HepG2 (cell line): ENCODE measurements around the gene LZTS2. TPM values are rescaled to one million over a fixed set of nuclear protein-coding genes. Genes with fewer than 3 reads are reported as not detected.
A peak's percentile ranks its signal among the peaks of the same experiment; 100 is the strongest.

Experiments used
- ADNP ChIP-seq: sonication (generic); formaldehyde crosslinking; IDR thresholded peaks from 2 replicates; pipeline ENCODE4 v1.4.0; 2020; ENCODE audit warnings: missing genetic modification reagents
- ARID2 ChIP-seq: sonication (generic); formaldehyde crosslinking; IDR thresholded peaks from 2 replicates; pipeline ENCODE4 v1.8.1; 2022; ENCODE audit warnings: mild to moderate bottlenecking, missing genetic modification reagents, borderline replicate concordance
- GABPA ChIP-seq, 2 experiments: IDR thresholded peaks; 2 replicates each; pipeline ENCODE4 v1.6.1; 2011 to 2016; ENCODE audit warnings: low read depth in 2 of 2, low read length in 1 of 2, missing biosample characterization in 1 of 2, missing genetic modification characterization in 1 of 2
- HMGXB3 ChIP-seq: sonication (generic); formaldehyde crosslinking; IDR thresholded peaks from 2 replicates; pipeline ENCODE4 v1.4.0; 2020; ENCODE audit warnings: missing genetic modification reagents, borderline replicate concordance
- HNRNPK ChIP-seq: fragments of 200-400 bp; formaldehyde crosslinking; IDR thresholded peaks from 2 replicates; pipeline ENCODE4 v1.6.1; 2018; ENCODE audit warnings: low read length, low read depth, moderate library complexity, mild to moderate bottlenecking; ENCODE audit not compliant: poor library complexity, severe bottlenecking
- JUNB ChIP-seq: sonication (generic); formaldehyde crosslinking; IDR thresholded peaks from 2 replicates; pipeline ENCODE4 v1.8.0; 2022; ENCODE audit warnings: missing genetic modification reagents, mild to moderate bottlenecking, borderline replicate concordance
- KAT7 ChIP-seq: IDR thresholded peaks from 2 replicates; pipeline ENCODE4 v1.6.1; 2018; ENCODE audit warnings: borderline replicate concordance, missing compliant biosample characterization
- NR3C1 ChIP-seq: sonication (generic); formaldehyde crosslinking; IDR thresholded peaks from 2 replicates; pipeline ENCODE4 v1.4.0; 2020; ENCODE audit warnings: missing genetic modification reagents
- PHF21A ChIP-seq: sonication (generic); formaldehyde crosslinking; IDR thresholded peaks from 2 replicates; pipeline ENCODE4 v1.5.0; 2020; ENCODE audit warnings: mild to moderate bottlenecking, missing genetic modification reagents
- RBM22 ChIP-seq: fragments of 200-400 bp; formaldehyde crosslinking; optimal IDR thresholded peaks from 2 replicates; pipeline ENCODE3; 2017; ENCODE audit warnings: mild to moderate bottlenecking, low read length, moderate library complexity
- XBP1 ChIP-seq: sonication (generic); formaldehyde crosslinking; IDR thresholded peaks from 2 replicates; pipeline ENCODE4 v1.5.0; 2020; ENCODE audit warnings: missing genetic modification reagents
- ZBTB3 ChIP-seq: sonication (generic); formaldehyde crosslinking; IDR thresholded peaks from 2 replicates; pipeline ENCODE4 v1.4.0; 2020; ENCODE audit warnings: low read depth, mild to moderate bottlenecking, moderate library complexity, missing genetic modification reagents, borderline replicate concordance
- ZBTB44 ChIP-seq: sonication (generic); formaldehyde crosslinking; IDR thresholded peaks from 2 replicates; pipeline ENCODE4 v1.4.0; 2020; ENCODE audit warnings: missing genetic modification reagents
- ZFP37 ChIP-seq: sonication (generic); formaldehyde crosslinking; IDR thresholded peaks from 2 replicates; pipeline ENCODE4 v1.4.0; 2020; ENCODE audit warnings: missing genetic modification reagents, borderline replicate concordance
- ZNF382 ChIP-seq: sonication (generic); formaldehyde crosslinking; IDR thresholded peaks from 2 replicates; pipeline ENCODE4 v1.5.0; 2020; ENCODE audit warnings: missing genetic modification reagents, mild to moderate bottlenecking, borderline replicate concordance
- ZNF510 ChIP-seq: sonication (generic); formaldehyde crosslinking; IDR thresholded peaks from 2 replicates; pipeline ENCODE4 v1.4.0; 2020; ENCODE audit warnings: low read depth, mild to moderate bottlenecking, missing genetic modification reagents
- ZNF672 ChIP-seq: sonication (generic); formaldehyde crosslinking; IDR thresholded peaks from 2 replicates; pipeline ENCODE4 v1.8.1; 2022; ENCODE audit warnings: missing genetic modification reagents
- ZNF75D ChIP-seq: sonication (generic); formaldehyde crosslinking; IDR thresholded peaks from 2 replicates; pipeline ENCODE4 v1.8.1; 2023; ENCODE audit warnings: missing genetic modification reagents, mild to moderate bottlenecking, borderline replicate concordance
- ZNF781 ChIP-seq: sonication (generic); formaldehyde crosslinking; IDR thresholded peaks from 2 replicates; pipeline ENCODE4 v1.5.1; 2020; ENCODE audit warnings: borderline replicate concordance, mild to moderate bottlenecking, missing genetic modification reagents; ENCODE audit errors: not compliant biosample characterization
- ZSCAN12 ChIP-seq: sonication (generic); formaldehyde crosslinking; IDR thresholded peaks from 2 replicates; pipeline ENCODE4 v1.9.0; 2021; ENCODE audit warnings: mild to moderate bottlenecking, missing genetic modification reagents
- polyA plus RNA-seq, 8 experiments: library from polyadenylated mRNA; depleted of rRNA in 3 of 8; stranded (reverse) in 7 of 8; unstranded in 1 of 8; fragments of >200 nt; fragmentation: Illumina TruSeq in 4 of 8; extraction: Trizol in 4 of 8; gene quantifications; 2 replicates each; pipeline versions ENCODE4 v1.2.1 to v1.2.3, GENCODE V29; 2011 to 2016; ENCODE audit warnings: low read depth in 4 of 8, missing spikeins in 1 of 8, mixed read lengths in 1 of 8; ENCODE audit not compliant: insufficient read depth in 1 of 8
- total RNA-seq, 5 experiments: library from RNA; depleted of rRNA; stranded (reverse); fragments of >200 nt; fragmentation: Illumina TruSeq; extraction: Trizol; gene quantifications; 2 replicates each; pipeline ENCODE4 v1.2.3, GENCODE V29; 2016; ENCODE audit warnings: low read depth in 1 of 5
- TF ChIP-seq, protein P1 (sequence below): sonication (generic); formaldehyde crosslinking; IDR thresholded peaks from 2 replicates; pipeline ENCODE4 v1.4.0; 2020; ENCODE audit warnings: missing genetic modification reagents, borderline replicate concordance

Gene LZTS2
- total and polyA plus RNA-seq, 2 of the 13 experiments (the other 11 are each of a cell fraction or from before 2014, with no cell fraction given) = 43.6 to 65.6 TPM

GRCh38 chr10:100998991-100999741, 442 bp upstream of the LZTS2 start (continued):
- TF ChIP-seq ZBTB44 (no peak), ZFP37 (CRISPR knock-in tag) (no peak), ZSCAN12 (CRISPR knock-in tag) (no peak), PHF21A (CRISPR knock-in tag) (peak; percentile 17), ADNP (CRISPR knock-in tag) (no peak), ZBTB3 (CRISPR knock-in tag) (no peak), ZNF382 (CRISPR knock-in tag) (no peak), RBM22 (no peak), ZNF781 (CRISPR knock-in tag) (no peak), XBP1 (no peak), GABPA (IDR thresholded peaks at IDR 0.05; ENCODE audit: low read depth, low read length) (no peak), GABPA (CRISPR knock-in tag; IDR thresholded peaks at IDR 0.05; ENCODE audit: low read depth) (no peak), ZNF510 (no peak), HMGXB3 (no peak), NR3C1 (CRISPR knock-in tag) (no peak), JUNB (CRISPR knock-in tag) (peak; percentile 48; the same call in 1 of the 2 replicates), HNRNPK (peak; percentile 71), ZNF672 (no peak), ZNF75D (CRISPR knock-in tag) (no peak), ARID2 (CRISPR knock-in tag) (no peak), KAT7 (0 out of 2 replicates have a peak, but pooled peaks have one; percentile 42)
- TF ChIP-seq, protein P1, sequence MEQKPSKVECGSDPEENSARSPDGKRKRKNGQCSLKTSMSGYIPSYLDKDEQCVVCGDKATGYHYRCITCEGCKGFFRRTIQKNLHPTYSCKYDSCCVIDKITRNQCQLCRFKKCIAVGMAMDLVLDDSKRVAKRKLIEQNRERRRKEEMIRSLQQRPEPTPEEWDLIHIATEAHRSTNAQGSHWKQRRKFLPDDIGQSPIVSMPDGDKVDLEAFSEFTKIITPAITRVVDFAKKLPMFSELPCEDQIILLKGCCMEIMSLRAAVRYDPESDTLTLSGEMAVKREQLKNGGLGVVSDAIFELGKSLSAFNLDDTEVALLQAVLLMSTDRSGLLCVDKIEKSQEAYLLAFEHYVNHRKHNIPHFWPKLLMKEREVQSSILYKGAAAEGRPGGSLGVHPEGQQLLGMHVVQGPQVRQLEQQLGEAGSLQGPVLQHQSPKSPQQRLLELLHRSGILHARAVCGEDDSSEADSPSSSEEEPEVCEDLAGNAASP = peak; percentile 17; the same call in 1 of the 2 replicates
